H9 (cell line): ENCODE results near the gene UBE2E3. TPM values are rescaled to one million over a fixed set of nuclear protein-coding genes. Genes with fewer than 3 reads are reported as not detected.

Experiments
- DNase-seq: peaks from one replicate; pipeline ENCODE4 v3.0.0-alpha.2; 2017
- H2AFZ ChIP-seq: one replicate; pipeline ENCODE4 v1.6.1; 2013; ENCODE audit warnings: mild to moderate bottlenecking, low read length, control low read depth, moderate library complexity
- H2AK5ac ChIP-seq: 2 replicates; pipeline ENCODE4 v1.6.1; 2013; ENCODE audit warnings: low read length, control low read depth, mixed read lengths; ENCODE audit not compliant: insufficient read length
- H2BK120ac ChIP-seq: one replicate; pipeline ENCODE4 v1.6.1; 2013; ENCODE audit warnings: low read depth, mild to moderate bottlenecking, low read length, control low read depth, inconsistent platforms; ENCODE audit not compliant: poor library complexity, severe bottlenecking
- H2BK12ac ChIP-seq: 2 replicates; pipeline ENCODE4 v1.6.1; 2013; ENCODE audit warnings: low read length, control low read depth, mixed read lengths, low read depth; ENCODE audit not compliant: insufficient read length
- H2BK15ac ChIP-seq: 2 replicates; pipeline ENCODE4 v1.6.1; 2013; ENCODE audit warnings: low read depth, low read length, control low read depth
- H2BK20ac ChIP-seq: one replicate; pipeline ENCODE4 v1.6.1; 2013; ENCODE audit warnings: low read depth, mild to moderate bottlenecking, low read length, control low read depth, inconsistent platforms; ENCODE audit not compliant: poor library complexity, severe bottlenecking
- H2BK5ac ChIP-seq: 2 replicates; pipeline ENCODE4 v1.6.1; 2013; ENCODE audit warnings: low read length, control low read depth, mixed read lengths; ENCODE audit not compliant: insufficient read length
- H3K14ac ChIP-seq: 2 replicates; pipeline ENCODE4 v1.6.1; 2013; ENCODE audit warnings: low read length, control low read depth; ENCODE audit not compliant: insufficient read depth
- H3K18ac ChIP-seq: 2 replicates; pipeline ENCODE4 v1.6.1; 2013; ENCODE audit warnings: low read depth, mild to moderate bottlenecking, mixed read lengths, low read length, control low read depth; ENCODE audit not compliant: insufficient read length
- H3K23ac ChIP-seq: 2 replicates; pipeline ENCODE4 v1.6.1; 2013; ENCODE audit warnings: low read length, control low read depth, mixed read lengths, low read depth; ENCODE audit not compliant: insufficient read length
- H3K23me2 ChIP-seq: 2 replicates; pipeline ENCODE4 v1.6.1; 2013; ENCODE audit warnings: low read depth, mild to moderate bottlenecking, mixed read lengths, low read length, control low read depth; ENCODE audit not compliant: insufficient read length, poor library complexity, severe bottlenecking
- H3K27ac ChIP-seq: 2 replicates; pipeline ENCODE4 v1.5.1; 2013; ENCODE audit warnings: low read length, control low read depth, mixed read lengths, low read depth; ENCODE audit not compliant: insufficient read length
- H3K27me3 ChIP-seq: 2 replicates; pipeline ENCODE4 v1.6.1; 2013; ENCODE audit warnings: low read length, control low read depth, inconsistent platforms; ENCODE audit not compliant: insufficient read depth
- H3K4ac ChIP-seq: 2 replicates; pipeline ENCODE4 v1.6.1; 2013; ENCODE audit warnings: low read depth, mild to moderate bottlenecking, control low read depth, inconsistent platforms, low read length, moderate library complexity
- H3K4me1 ChIP-seq: 2 replicates; pipeline ENCODE4 v1.6.1; 2013; ENCODE audit warnings: low read length, control low read depth, inconsistent platforms; ENCODE audit not compliant: insufficient read depth
- H3K4me2 ChIP-seq: 2 replicates; pipeline ENCODE4 v1.6.1; 2013; ENCODE audit warnings: low read length, control low read depth, mixed read lengths; ENCODE audit not compliant: insufficient read length, insufficient read depth
- H3K56ac ChIP-seq: 2 replicates; pipeline ENCODE4 v1.6.1; 2013; ENCODE audit warnings: low read depth, mild to moderate bottlenecking, mixed read lengths, low read length, control low read depth; ENCODE audit not compliant: insufficient read length
- H3K79me1 ChIP-seq: 2 replicates; pipeline ENCODE4 v1.6.1; 2013; ENCODE audit warnings: low read depth, mild to moderate bottlenecking, moderate library complexity, low read length, control low read depth, inconsistent platforms; ENCODE audit not compliant: insufficient read depth, poor library complexity, severe bottlenecking
- H3K79me2 ChIP-seq: 2 replicates; pipeline ENCODE4 v1.6.1; 2013; ENCODE audit warnings: low read length, control low read depth, inconsistent platforms; ENCODE audit not compliant: insufficient read depth
- H3K9ac ChIP-seq: 2 replicates; pipeline ENCODE4 v1.6.1; 2013; ENCODE audit warnings: low read length, control low read depth, mixed read lengths; ENCODE audit not compliant: insufficient read length; ENCODE audit errors: extremely low read depth
- H3K9me3 ChIP-seq: one replicate; pipeline ENCODE4 v1.6.1; 2013; ENCODE audit warnings: low read depth, low read length, inconsistent platforms; ENCODE audit not compliant: control insufficient read depth
- H3T11ph ChIP-seq: one replicate; pipeline ENCODE4 v1.6.1; 2013; ENCODE audit warnings: mild to moderate bottlenecking, low read length, control low read depth, inconsistent platforms
- H4K20me1 ChIP-seq: one replicate; pipeline ENCODE4 v1.6.1; 2013; ENCODE audit not compliant: control insufficient read depth, insufficient read length, insufficient read depth
- H4K5ac ChIP-seq: 2 replicates; pipeline ENCODE4 v1.6.1; 2013; ENCODE audit warnings: low read depth, mild to moderate bottlenecking, mixed read lengths, low read length, control low read depth; ENCODE audit not compliant: insufficient read length
- H4K8ac ChIP-seq: replicated peaks from 2 replicates; pipeline ENCODE4 v1.6.1; 2013; ENCODE audit warnings: low read length, control low read depth, mixed read lengths, low read depth; ENCODE audit not compliant: insufficient read length
- H4K91ac ChIP-seq: 2 replicates; pipeline ENCODE4 v1.6.1; 2013; ENCODE audit warnings: low read depth, mild to moderate bottlenecking, moderate library complexity, mixed read lengths, low read length, control low read depth; ENCODE audit not compliant: insufficient read length
- H3K27ac Mint-ChIP-seq, 3 experiments: 2 replicates in 2 of 3; 3 replicates in 1 of 3; pipeline ENCODE4 v1.8.0; 2020 to 2021; ENCODE audit warnings: mixed read lengths in 3 of 3, mild to moderate bottlenecking in 1 of 3, moderate library complexity in 1 of 3
- H3K27me3 Mint-ChIP-seq: 2 replicates; pipeline ENCODE4 v1.8.0; 2021; ENCODE audit warnings: low read depth, mild to moderate bottlenecking, moderate library complexity, mixed read lengths
- H3K36me3 Mint-ChIP-seq, 3 experiments: 2 replicates in 2 of 3; 3 replicates in 1 of 3; pipeline ENCODE4 v1.8.0; 2020 to 2021; ENCODE audit warnings: low read depth in 3 of 3, mixed read lengths in 3 of 3; ENCODE audit not compliant: insufficient read depth in 1 of 3
- H3K4me1 Mint-ChIP-seq, 2 experiments: 2 replicates each; pipeline ENCODE4 v1.8.0; 2020; ENCODE audit warnings: mixed read lengths in 2 of 2
- H3K4me3 Mint-ChIP-seq, 2 experiments: 2 replicates in 1 of 2; 3 replicates in 1 of 2; pipeline ENCODE4 v1.8.0; 2020 to 2021; ENCODE audit warnings: mild to moderate bottlenecking in 2 of 2, mixed read lengths in 2 of 2, moderate library complexity in 1 of 2
- H3K9me3 Mint-ChIP-seq, 2 experiments: 2 replicates in 1 of 2; 3 replicates in 1 of 2; pipeline ENCODE4 v1.8.0; 2020; ENCODE audit warnings: mild to moderate bottlenecking in 2 of 2, mixed read lengths in 2 of 2, moderate library complexity in 1 of 2
- CTCF ChIP-seq: fragments of 200-600 bp; sonication (generic); conservative IDR thresholded peaks from 3 replicates; pipeline ENCODE4 v1.8.0; 2021; ENCODE audit warnings: antibody characterized with exemption, mild to moderate bottlenecking
- WGBS: extraction: QIAGEN DNeasy Blood & Tissue Kit; methylation state at CpG from one replicate; pipeline ENCODE4 v1.1.7; 2013; ENCODE audit warnings: missing lambda C conversion rate, low lambda C conversion rate, mixed read lengths; ENCODE audit not compliant: insufficient read length; ENCODE audit errors: extremely low coverage; 5-methylcytosine and 5-hydroxymethylcytosine counted together
- total RNA-seq: library from RNA; stranded (reverse); gene quantifications from 2 replicates; pipeline ENCODE4 v1.2.1, GENCODE V29; 2021

UBE2E3 gene
- total RNA-seq, 1 experiment from 2014 or later = 89.1 TPM

- Histone ChIP-seq H3K23me2 (peaks cover 9% of the 10 kb centered on the region), H2BK20ac (no peak overlapping the region), H4K20me1 (no peaks in the 10 kb centered on the region), H2BK15ac (no peak overlapping the region), H3K18ac (no peak overlapping the region), H2AK5ac (no peak overlapping the region), H4K8ac (no peak overlapping the region), H3T11ph (no peak overlapping the region), H3K14ac (no peak overlapping the region), H3K4me2 (peak overlapping the region; percentile 72), H3K27ac (no peak overlapping the region), H3K9me3 (no peaks in the 10 kb centered on the region), H2BK12ac (no peak overlapping the region), H3K79me2 (peaks cover 4% of the 10 kb centered on the region; the same call in 1 of the 2 replicates), H2AFZ (no peak overlapping the region), H4K91ac (no peak overlapping the region), H3K56ac (no peak overlapping the region), H2BK5ac (no peak overlapping the region), H3K9ac (no peak overlapping the region), H2BK120ac (no peak overlapping the region), H3K23ac (no peak overlapping the region), H4K5ac (no peak overlapping the region), H3K27me3 (no peaks in the 10 kb centered on the region), H3K79me1 (no peaks in the 10 kb centered on the region), H3K4ac (no peak overlapping the region), H3K4me1 (no peaks in the 10 kb centered on the region; the same call in 1 of the 2 replicates)
- peak overlapping the region; percentile 67 to 80 for H3K4me3 Mint-ChIP-seq
- no peaks in the 10 kb centered on the region for H3K9me3 Mint-ChIP-seq
- peak overlapping the region in 2 of 3 experiments; percentile 25 to 77; a peak in 1 of 7 replicates for H3K27ac Mint-ChIP-seq
- no peak for DNase-seq
- H3K27me3 Mint-ChIP-seq = peaks cover 7% of the 10 kb centered on the region
- WGBS = no CpG with 5 or more reads among the region's 7 CpGs
- peaks cover 8 to 16% (median 10%) of the 10 kb centered on the region in 3 experiments; a peak in 6 of 7 replicates for H3K36me3 Mint-ChIP-seq
- no peak for TF ChIP-seq CTCF
- peaks cover 32 to 39% of the 10 kb centered on the region in 2 experiments for H3K4me1 Mint-ChIP-seq
Observed at GRCh38 chr2:180978903-180979748, 1.3 kb upstream of the UBE2E3 start.
